ENCODE results near the gene CTDSP2.

CTDSP2 gene

DNA sequence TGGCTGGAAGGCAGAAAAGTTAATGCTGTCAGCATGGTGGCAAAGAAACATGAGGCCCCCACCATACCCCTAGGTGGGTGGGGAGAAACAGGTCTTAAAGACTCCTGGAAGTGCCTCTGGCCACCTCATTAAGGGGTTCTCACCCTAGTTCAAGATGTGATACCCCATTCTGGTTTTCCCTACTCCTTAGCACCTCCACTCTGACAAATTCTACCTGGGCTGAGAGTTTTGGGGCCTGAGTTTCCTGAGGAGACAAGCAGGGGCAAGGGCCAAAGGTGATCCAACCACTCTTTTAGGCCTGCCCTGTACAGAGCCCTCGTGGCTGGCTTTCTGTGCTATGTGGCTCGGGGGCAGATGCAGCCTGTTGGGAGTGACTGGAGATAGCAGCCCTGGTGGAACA lies 20.1 kb downstream of the CTDSP2 start:
- Histone ChIP-seq H3K27ac (no peak overlapping the region), H3K9me3 (no peaks in the 10 kb centered on the region), H3K4me1 (ENCODE audit: control insufficient read depth in 1 of 2, insufficient read depth in 1 of 2, low read depth in 1 of 2, low read length in 1 of 2) (peaks cover 23 to 24% of the 10 kb centered on the region in 2 experiments), H3K4me3 (ENCODE audit: low read depth in 1 of 2, low read length in 1 of 2) (no peak overlapping the region), H3K36me3 (peaks cover 92% of the 10 kb centered on the region), H3K27me3 (no peaks in the 10 kb centered on the region)
- TF ChIP-seq, protein P1, sequence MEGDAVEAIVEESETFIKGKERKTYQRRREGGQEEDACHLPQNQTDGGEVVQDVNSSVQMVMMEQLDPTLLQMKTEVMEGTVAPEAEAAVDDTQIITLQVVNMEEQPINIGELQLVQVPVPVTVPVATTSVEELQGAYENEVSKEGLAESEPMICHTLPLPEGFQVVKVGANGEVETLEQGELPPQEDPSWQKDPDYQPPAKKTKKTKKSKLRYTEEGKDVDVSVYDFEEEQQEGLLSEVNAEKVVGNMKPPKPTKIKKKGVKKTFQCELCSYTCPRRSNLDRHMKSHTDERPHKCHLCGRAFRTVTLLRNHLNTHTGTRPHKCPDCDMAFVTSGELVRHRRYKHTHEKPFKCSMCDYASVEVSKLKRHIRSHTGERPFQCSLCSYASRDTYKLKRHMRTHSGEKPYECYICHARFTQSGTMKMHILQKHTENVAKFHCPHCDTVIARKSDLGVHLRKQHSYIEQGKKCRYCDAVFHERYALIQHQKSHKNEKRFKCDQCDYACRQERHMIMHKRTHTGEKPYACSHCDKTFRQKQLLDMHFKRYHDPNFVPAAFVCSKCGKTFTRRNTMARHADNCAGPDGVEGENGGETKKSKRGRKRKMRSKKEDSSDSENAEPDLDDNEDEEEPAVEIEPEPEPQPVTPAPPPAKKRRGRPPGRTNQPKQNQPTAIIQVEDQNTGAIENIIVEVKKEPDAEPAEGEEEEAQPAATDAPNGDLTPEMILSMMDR (IDR thresholded peaks at IDR 0.05), result no peak

DNA sequence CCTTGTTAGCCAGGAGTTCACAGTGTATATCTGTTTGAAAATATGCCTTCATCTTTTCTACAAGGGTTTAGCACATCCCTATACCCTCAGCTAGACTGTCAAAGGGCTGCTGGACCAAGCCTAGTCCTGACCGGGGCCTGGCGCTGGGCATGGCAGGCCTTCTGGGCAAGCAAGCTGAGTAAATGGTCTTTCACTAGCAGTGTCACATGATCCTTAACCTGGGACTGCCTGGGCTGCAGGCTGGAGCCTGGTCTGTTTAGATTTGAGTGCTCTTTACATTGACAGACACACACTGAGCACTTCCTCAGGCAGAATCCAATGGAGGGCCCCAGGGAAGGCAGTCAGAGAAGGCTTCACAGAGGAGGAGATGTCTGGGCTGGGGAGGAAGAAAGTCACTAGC lies 21.1 kb downstream of the CTDSP2 start:
- Histone ChIP-seq H3K27ac (no peak overlapping the region), H3K9me3 (no peaks in the 10 kb centered on the region), H3K27me3 (no peaks in the 10 kb centered on the region), H3K36me3 (peaks cover 97% of the 10 kb centered on the region), H3K4me1 (ENCODE audit: control insufficient read depth in 1 of 2, insufficient read depth in 1 of 2, low read depth in 1 of 2, low read length in 1 of 2) (peaks cover 14 to 15% of the 10 kb centered on the region in 2 experiments), H3K4me3 (ENCODE audit: low read depth in 1 of 2, low read length in 1 of 2) (no peak overlapping the region)
- TF ChIP-seq, protein P1 (IDR thresholded peaks at IDR 0.05), result no peak

DNA sequence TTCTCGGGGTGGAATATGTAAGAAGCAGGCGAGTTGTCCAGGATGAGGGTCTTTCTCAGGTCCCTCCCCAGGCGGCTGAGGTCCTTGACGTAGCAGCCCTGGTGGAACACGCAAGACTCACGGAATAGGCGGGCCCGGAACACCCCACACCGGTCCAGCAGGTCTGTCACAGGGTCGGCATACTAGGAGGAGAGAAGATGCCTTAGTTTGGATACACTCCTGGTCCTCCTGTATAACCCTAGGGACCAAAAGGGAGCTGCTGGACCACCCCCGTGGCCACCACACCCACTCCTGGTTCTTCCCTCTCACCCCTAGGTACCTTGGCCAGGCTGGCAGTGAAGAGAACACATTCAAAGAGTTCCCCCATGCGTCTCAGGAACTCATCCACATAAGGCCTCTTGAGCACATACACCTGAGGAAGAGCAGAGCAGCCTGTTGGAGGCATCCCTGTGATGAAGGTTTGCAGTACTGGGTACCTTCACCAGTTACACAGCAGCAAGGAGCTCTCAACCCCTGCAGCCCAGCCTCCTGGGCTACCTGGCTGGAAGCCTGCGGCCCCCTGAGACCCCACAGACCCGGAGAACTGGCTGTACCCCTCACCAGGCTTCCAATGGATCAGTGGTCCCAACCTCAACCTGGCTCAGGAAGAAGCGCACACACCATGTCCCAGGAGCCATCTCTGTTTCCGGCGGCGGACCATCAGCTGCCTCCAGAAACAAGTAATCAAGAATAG lies 22.5 kb downstream of the CTDSP2 start:
- Histone ChIP-seq H3K4me3 (ENCODE audit: low read depth in 1 of 2, low read length in 1 of 2) (no peak overlapping the region), H3K27ac (no peak overlapping the region), H3K27me3 (no peaks in the 10 kb centered on the region), H3K36me3 (peaks cover 100% of the 10 kb centered on the region), H3K9me3 (no peaks in the 10 kb centered on the region), H3K4me1 (ENCODE audit: control insufficient read depth in 1 of 2, insufficient read depth in 1 of 2, low read depth in 1 of 2, low read length in 1 of 2) (peaks cover 3 to 6% of the 10 kb centered on the region in 2 experiments)
- TF ChIP-seq, protein P1 (IDR thresholded peaks at IDR 0.05), result no peak

DNA sequence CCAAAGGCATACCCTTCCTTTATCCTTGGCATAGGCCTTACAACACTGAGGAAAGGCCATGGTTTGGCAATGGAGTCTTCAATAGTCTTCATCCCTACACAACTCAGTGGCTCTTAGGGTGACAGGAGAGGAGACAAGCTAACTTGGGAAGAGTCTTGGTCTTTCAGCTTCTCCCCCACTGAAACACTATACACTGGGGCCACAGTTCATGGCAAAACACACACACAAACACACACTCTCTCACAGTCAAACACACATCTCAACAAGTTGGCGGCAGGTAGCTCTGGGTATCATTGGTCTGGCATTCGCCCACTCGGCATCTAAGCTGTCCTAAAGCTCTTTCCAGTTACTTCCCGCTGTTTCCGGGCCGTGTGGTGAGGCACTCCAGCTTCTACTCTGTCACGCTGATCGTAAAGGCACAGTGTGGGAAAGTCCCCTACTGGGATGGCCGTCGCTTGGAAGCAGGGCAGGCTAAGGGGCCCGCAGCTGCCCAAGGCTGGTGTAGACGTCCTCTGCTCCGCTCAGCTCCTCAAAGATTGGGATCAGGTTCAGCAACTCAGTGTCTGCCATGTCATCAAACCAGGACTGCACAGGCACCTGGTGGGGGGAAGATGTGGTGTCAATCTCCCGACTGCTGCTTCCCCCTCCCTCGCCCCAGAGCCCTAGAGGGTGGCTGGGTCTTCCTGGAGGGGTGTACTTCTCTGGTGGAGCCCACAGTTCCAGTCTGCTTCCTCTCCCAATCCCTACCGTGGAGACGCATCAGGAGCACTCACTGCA lies 23.2 kb downstream of the CTDSP2 start:
- Histone ChIP-seq H3K36me3 (peaks cover 100% of the 10 kb centered on the region), H3K27ac (no peak overlapping the region)

DNA sequence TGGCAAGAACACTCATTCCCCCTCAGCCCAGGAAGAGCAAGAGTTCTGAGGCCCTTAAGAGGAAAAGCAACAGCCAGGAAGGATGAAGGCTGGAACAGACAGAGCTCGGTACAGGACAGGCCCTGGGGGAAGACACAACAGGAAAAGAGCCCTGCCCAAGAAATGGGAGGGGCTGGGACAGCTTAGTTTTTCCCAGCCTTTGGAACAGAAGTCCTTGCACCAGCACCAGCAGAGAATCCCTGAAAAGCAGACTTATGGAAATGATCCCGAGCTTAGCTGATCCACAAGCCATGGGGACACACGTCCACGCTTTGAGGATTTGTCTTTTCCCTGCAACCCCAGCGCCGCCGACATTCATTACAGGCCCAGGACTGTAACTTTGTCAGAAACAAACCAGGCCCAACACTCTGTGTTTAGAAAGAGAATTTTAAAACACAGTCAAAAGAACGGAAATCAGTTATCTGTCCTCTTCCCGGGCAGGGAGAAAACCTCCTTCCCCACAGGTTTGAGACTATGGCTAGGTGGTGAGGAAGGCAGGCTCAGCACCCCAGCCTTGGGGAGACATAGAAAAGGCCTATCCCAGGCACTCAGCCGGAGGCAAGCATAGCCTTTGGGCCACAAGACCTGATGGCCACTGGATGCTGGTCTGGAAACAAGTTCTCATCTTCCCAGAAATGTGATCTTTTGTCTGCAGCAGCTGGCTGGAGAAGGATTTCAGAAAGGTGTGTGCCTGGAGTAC lies 24.0 kb downstream of the CTDSP2 start:
- TF ChIP-seq, protein P1 (IDR thresholded peaks at IDR 0.05), result no peak
- no peak overlapping the region for H3K4me3 ChIP-seq (ENCODE audit: low read depth in 1 of 2, low read length in 1 of 2)
- H3K27me3 ChIP-seq, result no peaks in the 10 kb centered on the region
- H3K27ac ChIP-seq, result no peak overlapping the region
- H3K4me1 ChIP-seq (ENCODE audit: control insufficient read depth in 1 of 2, insufficient read depth in 1 of 2, low read depth in 1 of 2, low read length in 1 of 2), result peaks cover 0 to 3% of the 10 kb centered on the region in 2 experiments
- peaks cover 95% of the 10 kb centered on the region for H3K36me3 ChIP-seq
- no peaks in the 10 kb centered on the region for H3K9me3 ChIP-seq

More for the DNA sequence above, 23.2 kb downstream of the CTDSP2 start:
- Histone ChIP-seq H3K4me3 (ENCODE audit: low read depth in 1 of 2, low read length in 1 of 2) (no peak overlapping the region), H3K9me3 (no peaks in the 10 kb centered on the region), H3K4me1 (ENCODE audit: control insufficient read depth in 1 of 2, insufficient read depth in 1 of 2, low read depth in 1 of 2, low read length in 1 of 2) (peaks cover 0 to 3% of the 10 kb centered on the region in 2 experiments), H3K27me3 (no peaks in the 10 kb centered on the region)
- TF ChIP-seq, protein P1 (IDR thresholded peaks at IDR 0.05), result no peak

All from neutrophil (primary cell).